ENCODE data around the gene ZBTB7C. TPM values are rescaled to one million over a fixed set of nuclear protein-coding genes. Genes with fewer than 3 reads are reported as not detected.

Gene ZBTB7C
- total RNA-seq, 5 donors from 2014 or later (not counting 1 experiment from before 2014, with no cell fraction given): 0.06 TPM; not detected in 4

GRCh38 chr18:48228841-48229240 lies 180.3 kb downstream of the ZBTB7C start:
- no peaks in the 10 kb centered on the region for H3K36me3 Mint-ChIP-seq
- Histone ChIP-seq H3K4me3 (ENCODE audit: control insufficient read depth in 1 of 2, extremely low read depth in 1 of 2, low read length in 1 of 2) (no peak overlapping the region), H3K4me1 (ENCODE audit: control insufficient read depth in 1 of 2, extremely low read depth in 1 of 2, insufficient read depth in 2 of 2, low read length in 2 of 2) (peaks cover 0 to 17% of the 10 kb centered on the region in 2 experiments), H3K36me3 (ENCODE audit: control insufficient read depth in 2 of 2, extremely low read depth in 1 of 2, insufficient read depth in 1 of 2, low read length in 1 of 2) (no peaks in the 10 kb centered on the region), H3K9me3 (no peaks in the 10 kb centered on the region), H3K27ac (ENCODE audit: low read length) (no peak overlapping the region), H3K27me3 (replicated peaks in 1 of 2; ENCODE audit: control insufficient read depth in 2 of 2, extremely low read depth in 1 of 2, insufficient read depth in 2 of 2, low read length in 1 of 2) (peaks cover 0 to 8% of the 10 kb centered on the region in 2 experiments)
- ChIA-PET POLR2A (no interaction called here), CTCF (no interaction called here)
- DNase-seq: no peak
- H3K27me3 Mint-ChIP-seq: peaks cover 0 to 12% of the 10 kb centered on the region in 2 donors
- H3K4me3 Mint-ChIP-seq: peak overlapping the region in 1 of 3 donors; percentile 3
- peaks cover 3 to 28% (median 14%) of the 10 kb centered on the region in 3 donors for H3K4me1 Mint-ChIP-seq
- no peak for ATAC-seq (replicated peaks in 1 of 4)
- 94% methylated on average over 9 of the region's 10 CpGs for WGBS (ENCODE audit: insufficient coverage)
- H3K27ac Mint-ChIP-seq: peak overlapping the region in 1 of 2 donors; percentile 44
- no peaks in the 10 kb centered on the region for H3K9me3 Mint-ChIP-seq

- Histone ChIP-seq H3K9me3 (no peaks in the 10 kb centered on the region), H3K4me1 (ENCODE audit: control insufficient read depth in 1 of 2, extremely low read depth in 1 of 2, insufficient read depth in 2 of 2, low read length in 2 of 2) (peaks cover 0 to 17% of the 10 kb centered on the region in 2 experiments), H3K4me3 (ENCODE audit: control insufficient read depth in 1 of 2, extremely low read depth in 1 of 2, low read length in 1 of 2) (no peak overlapping the region), H3K27me3 (replicated peaks in 1 of 2; ENCODE audit: control insufficient read depth in 2 of 2, extremely low read depth in 1 of 2, insufficient read depth in 2 of 2, low read length in 1 of 2) (peaks cover 0 to 8% of the 10 kb centered on the region in 2 experiments), H3K36me3 (ENCODE audit: control insufficient read depth in 2 of 2, extremely low read depth in 1 of 2, insufficient read depth in 1 of 2, low read length in 1 of 2) (no peaks in the 10 kb centered on the region), H3K27ac (ENCODE audit: low read length) (no peak overlapping the region)
- DNase-seq: no peak
- ChIA-PET POLR2A (no interaction called here), CTCF (no interaction called here)
- peaks cover 3 to 28% (median 14%) of the 10 kb centered on the region in 3 donors for H3K4me1 Mint-ChIP-seq
- no peaks in the 10 kb centered on the region for H3K9me3 Mint-ChIP-seq
- 51% methylated on average over 2 of the region's 2 CpGs for WGBS (ENCODE audit: insufficient coverage)
- peak overlapping the region in 1 of 3 donors; percentile 3 for H3K4me3 Mint-ChIP-seq
- peaks cover 0 to 9% of the 10 kb centered on the region in 2 donors for H3K27me3 Mint-ChIP-seq
- no peak for ATAC-seq (replicated peaks in 1 of 4)
- peak overlapping the region in 1 of 2 donors; percentile 44 for H3K27ac Mint-ChIP-seq
- no peaks in the 10 kb centered on the region for H3K36me3 Mint-ChIP-seq
These were observed 180.9 kb downstream of the ZBTB7C start for GRCh38 chr18:48228301-48228715.

- peaks cover 0 to 9% of the 10 kb centered on the region in 2 experiments for H3K27me3 ChIP-seq (replicated peaks in 1 of 2; ENCODE audit: control insufficient read depth in 2 of 2, extremely low read depth in 1 of 2, insufficient read depth in 2 of 2, low read length in 1 of 2)
- Mint-ChIP-seq H3K4me1 (peaks cover 3 to 28% (median 14%) of the 10 kb centered on the region in 3 donors), H3K9me3 (no peaks in the 10 kb centered on the region), H3K27me3 (peaks cover 0 to 9% of the 10 kb centered on the region in 2 donors), H3K4me3 (peak overlapping the region in 1 of 3 donors; percentile 6), H3K27ac (peak overlapping the region in 1 of 2 donors; percentile 44), H3K36me3 (no peaks in the 10 kb centered on the region)
- no peaks in the 10 kb centered on the region for H3K9me3 ChIP-seq
- CTCF ChIA-PET: no interaction called here
- DNase-seq: no peak
- H3K27ac ChIP-seq (ENCODE audit: low read length): no peak overlapping the region
- no peak overlapping the region for H3K4me3 ChIP-seq (ENCODE audit: control insufficient read depth in 1 of 2, extremely low read depth in 1 of 2, low read length in 1 of 2)
- ATAC-seq (replicated peaks in 1 of 4): peak; percentile 29 to 71 (median 46)
- H3K36me3 ChIP-seq (ENCODE audit: control insufficient read depth in 2 of 2, extremely low read depth in 1 of 2, insufficient read depth in 1 of 2, low read length in 1 of 2): no peaks in the 10 kb centered on the region
- no CpG with 5 or more reads among the region's 6 CpGs for WGBS (ENCODE audit: insufficient coverage)
- H3K4me1 ChIP-seq (ENCODE audit: control insufficient read depth in 1 of 2, extremely low read depth in 1 of 2, insufficient read depth in 2 of 2, low read length in 2 of 2): peaks cover 0 to 17% of the 10 kb centered on the region in 2 experiments
- POLR2A ChIA-PET: no interaction called here
These were observed 182.0 kb downstream of the ZBTB7C start for GRCh38 chr18:48227206-48227605.

- Mint-ChIP-seq H3K4me3 (no peak overlapping the region), H3K36me3 (no peaks in the 10 kb centered on the region), H3K27me3 (peaks cover 0 to 9% of the 10 kb centered on the region in 2 donors), H3K9me3 (no peaks in the 10 kb centered on the region), H3K27ac (no peak overlapping the region), H3K4me1 (peaks cover 3 to 28% (median 14%) of the 10 kb centered on the region in 3 donors)
- ATAC-seq (replicated peaks in 1 of 4): no peak
- POLR2A ChIA-PET: no interaction called here
- H3K36me3 ChIP-seq (ENCODE audit: control insufficient read depth in 2 of 2, extremely low read depth in 1 of 2, insufficient read depth in 1 of 2, low read length in 1 of 2): no peaks in the 10 kb centered on the region
- WGBS (ENCODE audit: insufficient coverage): no CpG with 5 or more reads among the region's 1 CpG
- H3K9me3 ChIP-seq: no peaks in the 10 kb centered on the region
- H3K27ac ChIP-seq (ENCODE audit: low read length): no peak overlapping the region
- H3K27me3 ChIP-seq (replicated peaks in 1 of 2; ENCODE audit: control insufficient read depth in 2 of 2, extremely low read depth in 1 of 2, insufficient read depth in 2 of 2, low read length in 1 of 2): peaks cover 0 to 6% of the 10 kb centered on the region in 2 experiments
- no peak for DNase-seq
- CTCF ChIA-PET: no interaction called here
- H3K4me3 ChIP-seq (ENCODE audit: control insufficient read depth in 1 of 2, extremely low read depth in 1 of 2, low read length in 1 of 2): no peak overlapping the region
- H3K4me1 ChIP-seq (ENCODE audit: control insufficient read depth in 1 of 2, extremely low read depth in 1 of 2, insufficient read depth in 2 of 2, low read length in 2 of 2): peaks cover 0 to 17% of the 10 kb centered on the region in 2 experiments
These were observed 182.8 kb downstream of the ZBTB7C start for GRCh38 chr18:48226401-48226800.

GRCh38 chr18:48222118-48222517 lies 187.1 kb downstream of the ZBTB7C start:
- H3K27me3 ChIP-seq (replicated peaks in 1 of 2; ENCODE audit: control insufficient read depth in 2 of 2, extremely low read depth in 1 of 2, insufficient read depth in 2 of 2, low read length in 1 of 2): peaks cover 0 to 9% of the 10 kb centered on the region in 2 experiments
- H3K9me3 Mint-ChIP-seq: no peaks in the 10 kb centered on the region
- DNase-seq: peak in 2 of 35 experiments; percentile 4 to 22
- H3K4me1 Mint-ChIP-seq: peaks cover 0 to 5% (median 0%) of the 10 kb centered on the region in 3 donors
- H3K4me1 ChIP-seq (ENCODE audit: control insufficient read depth in 1 of 2, extremely low read depth in 1 of 2, insufficient read depth in 2 of 2, low read length in 2 of 2): peaks cover 0 to 2% of the 10 kb centered on the region in 2 experiments
- ChIA-PET CTCF (no interaction called here), POLR2A (no interaction called here)
- H3K36me3 ChIP-seq (ENCODE audit: control insufficient read depth in 2 of 2, extremely low read depth in 1 of 2, insufficient read depth in 1 of 2, low read length in 1 of 2): no peaks in the 10 kb centered on the region
- ATAC-seq (replicated peaks in 1 of 4): peak in 3 of 4 experiments; percentile 27 to 51 (median 50)
- no peaks in the 10 kb centered on the region for H3K9me3 ChIP-seq
- H3K4me3 ChIP-seq (ENCODE audit: control insufficient read depth in 1 of 2, extremely low read depth in 1 of 2, low read length in 1 of 2): no peak overlapping the region
- no peaks in the 10 kb centered on the region for H3K36me3 Mint-ChIP-seq
- no peak overlapping the region for H3K27ac Mint-ChIP-seq
- H3K4me3 Mint-ChIP-seq: no peak overlapping the region
- WGBS (ENCODE audit: insufficient coverage): 0% methylated on average over 2 of the region's 4 CpGs
- peaks cover 0 to 3% of the 10 kb centered on the region in 2 donors for H3K27me3 Mint-ChIP-seq
- H3K27ac ChIP-seq (ENCODE audit: low read length): no peak overlapping the region

- ATAC-seq (replicated peaks in 1 of 4) (no peak), DNase-seq (no peak)
- Mint-ChIP-seq H3K4me1 (no peaks in the 10 kb centered on the region), H3K27ac (no peak overlapping the region), H3K27me3 (peaks cover 0 to 3% of the 10 kb centered on the region in 2 donors), H3K9me3 (no peaks in the 10 kb centered on the region), H3K4me3 (no peak overlapping the region), H3K36me3 (no peaks in the 10 kb centered on the region)
- WGBS (ENCODE audit: insufficient coverage): 100% methylated on average over 1 of the region's 2 CpGs
- Histone ChIP-seq H3K4me3 (ENCODE audit: control insufficient read depth in 1 of 2, extremely low read depth in 1 of 2, low read length in 1 of 2) (no peak overlapping the region), H3K27me3 (replicated peaks in 1 of 2; ENCODE audit: control insufficient read depth in 2 of 2, extremely low read depth in 1 of 2, insufficient read depth in 2 of 2, low read length in 1 of 2) (peaks cover 0 to 9% of the 10 kb centered on the region in 2 experiments), H3K4me1 (ENCODE audit: control insufficient read depth in 1 of 2, extremely low read depth in 1 of 2, insufficient read depth in 2 of 2, low read length in 2 of 2) (no peaks in the 10 kb centered on the region), H3K36me3 (ENCODE audit: control insufficient read depth in 2 of 2, extremely low read depth in 1 of 2, insufficient read depth in 1 of 2, low read length in 1 of 2) (no peaks in the 10 kb centered on the region), H3K9me3 (no peaks in the 10 kb centered on the region), H3K27ac (ENCODE audit: low read length) (no peak overlapping the region)
- CTCF ChIA-PET: no interaction called here
- POLR2A ChIA-PET: no interaction called here
These were observed 189.2 kb downstream of the ZBTB7C start for GRCh38 chr18:48219810-48220499.
